ENCODE results near the gene MC1R. TPM values are rescaled to one million over a fixed set of nuclear protein-coding genes. Genes with fewer than 3 reads are reported as not detected.

MC1R gene
- total RNA-seq, 2 donors from 2014 or later, result 5.6 to 22.5 TPM

DNA sequence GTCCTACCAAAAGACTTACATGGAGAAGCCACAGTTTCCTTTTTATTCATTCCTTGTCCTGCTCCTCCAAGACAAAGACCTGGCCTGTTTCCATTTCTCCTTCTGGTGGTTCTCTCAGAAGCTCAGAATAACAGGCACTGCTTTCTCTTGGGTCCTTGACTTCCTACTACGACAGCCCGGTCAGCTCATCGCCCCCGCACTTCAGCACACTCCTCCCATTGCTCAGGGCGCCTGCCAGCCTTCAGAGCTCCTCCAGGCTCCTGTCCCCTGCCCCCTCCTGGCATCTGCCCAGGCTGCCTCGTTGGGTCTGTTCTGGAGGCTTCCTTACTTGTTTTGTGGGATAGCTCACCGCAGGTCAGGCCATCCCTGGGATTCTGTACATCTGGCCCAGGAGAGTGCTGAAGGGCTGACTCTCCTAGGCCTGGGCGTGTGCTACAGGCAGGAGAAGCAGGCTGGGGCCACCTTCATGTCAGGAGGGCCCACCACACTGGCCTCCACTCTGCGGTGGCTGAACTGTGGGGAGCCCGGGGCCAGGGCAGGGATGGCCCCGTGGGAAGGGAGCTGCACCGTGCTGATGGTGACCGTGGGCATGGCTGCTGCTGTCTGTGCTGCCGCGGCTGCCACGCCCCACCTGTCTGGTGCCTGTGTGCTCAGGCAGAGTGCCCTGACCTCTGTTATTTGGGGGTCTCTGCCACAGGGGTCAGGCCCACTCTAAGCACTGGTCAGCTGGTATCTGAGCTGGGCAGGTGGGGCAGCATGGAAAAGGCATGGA is 27.6 kb upstream of the MC1R start:
- peaks cover 16 to 58% of the 10 kb centered on the region in 2 donors for H3K36me3 ChIP-seq
- H3K9me3 ChIP-seq, result no peaks in the 10 kb centered on the region
- H3K4me1 ChIP-seq (replicated peaks), result no peaks in the 10 kb centered on the region
- H3K27ac ChIP-seq, result no peak overlapping the region
- intact Hi-C loops (cut with DNase I), result no loop called here
- WGBS, result 90% methylated on average over 13 of the region's 16 CpGs
- H3K27me3 ChIP-seq (replicated peaks; ENCODE audit: insufficient read depth), result no peaks in the 10 kb centered on the region
- TF ChIP-seq, protein P1, sequence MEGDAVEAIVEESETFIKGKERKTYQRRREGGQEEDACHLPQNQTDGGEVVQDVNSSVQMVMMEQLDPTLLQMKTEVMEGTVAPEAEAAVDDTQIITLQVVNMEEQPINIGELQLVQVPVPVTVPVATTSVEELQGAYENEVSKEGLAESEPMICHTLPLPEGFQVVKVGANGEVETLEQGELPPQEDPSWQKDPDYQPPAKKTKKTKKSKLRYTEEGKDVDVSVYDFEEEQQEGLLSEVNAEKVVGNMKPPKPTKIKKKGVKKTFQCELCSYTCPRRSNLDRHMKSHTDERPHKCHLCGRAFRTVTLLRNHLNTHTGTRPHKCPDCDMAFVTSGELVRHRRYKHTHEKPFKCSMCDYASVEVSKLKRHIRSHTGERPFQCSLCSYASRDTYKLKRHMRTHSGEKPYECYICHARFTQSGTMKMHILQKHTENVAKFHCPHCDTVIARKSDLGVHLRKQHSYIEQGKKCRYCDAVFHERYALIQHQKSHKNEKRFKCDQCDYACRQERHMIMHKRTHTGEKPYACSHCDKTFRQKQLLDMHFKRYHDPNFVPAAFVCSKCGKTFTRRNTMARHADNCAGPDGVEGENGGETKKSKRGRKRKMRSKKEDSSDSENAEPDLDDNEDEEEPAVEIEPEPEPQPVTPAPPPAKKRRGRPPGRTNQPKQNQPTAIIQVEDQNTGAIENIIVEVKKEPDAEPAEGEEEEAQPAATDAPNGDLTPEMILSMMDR (IDR thresholded peaks at IDR 0.05), result no peak
- H3K4me3 ChIP-seq, result no peak overlapping the region
- no peak for DNase-seq (ENCODE audit: low spot score)

DNA sequence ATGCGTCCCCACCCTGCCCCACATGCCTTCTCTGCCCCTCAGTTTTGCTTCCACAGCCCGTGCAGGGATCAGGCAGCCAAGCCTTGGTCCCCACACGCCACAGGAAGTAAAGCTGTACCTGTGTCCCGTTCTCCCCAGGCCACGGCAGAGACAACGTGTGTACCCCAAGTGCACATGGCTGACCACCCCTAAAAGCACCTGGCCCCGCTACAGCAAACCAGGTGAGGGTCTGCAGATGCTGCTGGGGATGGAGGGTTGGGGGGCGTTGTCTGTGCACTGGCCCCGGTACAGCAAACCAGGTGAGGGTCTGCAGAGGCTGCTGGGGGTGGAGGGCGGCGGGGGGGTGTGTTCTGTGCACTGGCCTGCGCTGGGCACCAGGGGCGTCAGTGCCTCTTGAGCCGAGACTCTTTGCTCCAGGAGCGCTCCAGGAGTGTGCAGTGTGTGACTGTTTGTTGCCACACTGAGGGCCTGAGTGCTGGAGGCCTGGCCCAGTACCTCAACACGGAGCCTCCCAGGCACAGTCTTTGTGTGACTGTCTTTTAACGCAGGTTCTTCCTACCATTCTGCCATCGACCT is 26.5 kb upstream of the MC1R start:
- peaks cover 16 to 49% of the 10 kb centered on the region in 2 donors for H3K36me3 ChIP-seq

DNA sequence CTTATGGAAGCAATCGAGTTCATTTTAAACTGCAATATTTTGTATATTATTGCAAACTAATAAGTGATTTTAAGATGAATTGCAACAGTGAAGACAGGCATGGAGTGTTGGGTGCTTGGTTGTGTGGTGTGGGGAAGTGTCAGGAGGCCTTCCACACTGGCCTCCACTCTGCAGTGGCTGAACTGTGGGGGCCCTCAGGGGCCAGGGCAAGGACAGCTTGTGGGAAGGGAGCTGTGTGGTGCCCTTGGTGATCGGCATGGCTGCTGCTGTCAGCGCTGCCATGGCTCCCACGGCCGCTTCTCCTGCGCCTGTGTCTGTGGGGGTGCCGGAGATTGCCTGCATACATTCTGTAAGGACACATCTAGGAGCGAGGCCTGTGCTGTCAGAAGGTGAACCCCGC is 26.0 kb upstream of the MC1R start:
- Histone ChIP-seq H3K4me3 (no peak overlapping the region), H3K9me3 (no peaks in the 10 kb centered on the region), H3K4me1 (replicated peaks) (no peaks in the 10 kb centered on the region), H3K27ac (no peak overlapping the region), H3K36me3 (peaks cover 16 to 48% of the 10 kb centered on the region in 2 donors), H3K27me3 (replicated peaks; ENCODE audit: insufficient read depth) (no peaks in the 10 kb centered on the region)
- WGBS, result 100% methylated on average over 8 of the region's 9 CpGs
- DNase-seq (ENCODE audit: low spot score), result no peak
- TF ChIP-seq POLR2A (IDR thresholded peaks at IDR 0.05) (no peak), POLR2AphosphoS5 (IDR thresholded peaks at IDR 0.05) (no peak)
- TF ChIP-seq, protein P1 (IDR thresholded peaks at IDR 0.05), result no peak
- intact Hi-C loops (cut with DNase I), result no loop called here

More for the DNA sequence above, 26.5 kb upstream of the MC1R start:
- WGBS, result 92% methylated on average over 18 of the region's 18 CpGs
- Histone ChIP-seq H3K27ac (no peak overlapping the region), H3K4me1 (replicated peaks) (no peaks in the 10 kb centered on the region), H3K4me3 (no peak overlapping the region), H3K27me3 (replicated peaks; ENCODE audit: insufficient read depth) (no peaks in the 10 kb centered on the region), H3K9me3 (no peaks in the 10 kb centered on the region)
- no peak for DNase-seq (ENCODE audit: low spot score)
- no peak for TF ChIP-seq POLR2A (IDR thresholded peaks at IDR 0.05)
- no peak for TF ChIP-seq POLR2AphosphoS5 (IDR thresholded peaks at IDR 0.05)
- TF ChIP-seq, protein P1 (IDR thresholded peaks at IDR 0.05), result no peak
- intact Hi-C loops (cut with DNase I), result no loop called here

DNA sequence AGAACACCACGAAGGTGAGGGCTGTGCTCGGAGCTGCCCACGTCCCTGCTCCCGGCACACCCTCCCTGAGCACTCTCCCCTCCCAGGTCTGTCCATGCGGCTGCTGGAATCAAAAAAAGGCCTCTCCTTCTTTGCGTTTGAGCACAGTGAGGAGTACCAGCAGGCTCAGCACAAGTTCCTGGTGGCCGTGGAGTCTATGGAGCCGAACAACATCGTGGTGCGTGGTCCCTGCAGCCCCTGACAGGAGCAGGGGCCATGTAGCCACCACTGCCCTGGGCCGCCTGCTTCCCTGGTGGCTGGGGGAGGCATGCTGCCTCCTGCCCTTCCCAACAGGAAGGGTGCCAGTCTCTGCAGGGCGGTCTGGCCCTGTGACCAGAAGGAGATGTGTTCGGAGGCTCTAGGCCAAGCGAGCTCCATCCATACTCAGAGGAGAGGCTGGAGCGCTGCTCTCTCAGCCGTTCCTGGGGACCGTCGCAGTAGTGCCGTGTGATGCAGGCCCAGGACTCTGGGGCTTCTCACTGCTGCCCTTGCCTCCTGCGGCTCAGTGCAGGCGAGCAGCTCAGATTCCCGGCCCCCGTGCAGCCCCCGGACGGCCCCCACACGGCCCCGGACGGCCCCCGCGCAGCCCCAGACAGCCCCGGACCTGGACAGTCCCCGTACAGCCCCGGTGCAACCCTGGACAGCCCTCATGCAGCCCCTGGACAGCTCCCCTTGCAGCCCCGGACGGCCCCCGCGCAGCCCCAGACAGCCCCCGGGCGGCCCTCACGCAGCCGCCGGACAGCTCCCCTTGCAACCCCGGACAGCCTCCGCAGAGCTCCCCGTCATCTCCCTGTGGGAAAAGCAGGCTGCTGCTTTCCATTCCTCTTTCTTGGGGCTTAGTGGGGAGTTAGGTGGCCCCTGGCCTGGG is 24.8 kb upstream of the MC1R start:
- WGBS, result 90% methylated on average over 40 of the region's 45 CpGs
- Histone ChIP-seq H3K36me3 (peaks cover 19 to 52% of the 10 kb centered on the region in 2 donors), H3K9me3 (no peaks in the 10 kb centered on the region), H3K4me3 (no peak overlapping the region), H3K4me1 (replicated peaks) (no peaks in the 10 kb centered on the region), H3K27me3 (replicated peaks; ENCODE audit: insufficient read depth) (no peaks in the 10 kb centered on the region), H3K27ac (no peak overlapping the region)
- DNase-seq (ENCODE audit: low spot score), result no peak
- TF ChIP-seq POLR2AphosphoS5 (IDR thresholded peaks at IDR 0.05) (no peak), POLR2A (IDR thresholded peaks at IDR 0.05) (no peak)
- TF ChIP-seq, protein P1 (IDR thresholded peaks at IDR 0.05), result no peak
- intact Hi-C loops (cut with DNase I), result no loop called here

All from prostate gland (tissue), 2 donors.